SH-SY5Y (cell line): Measurements from ENCODE around the gene EXPH5.

Source experiments
- GATA2 ChIP-seq: IDR thresholded peaks from 2 replicates; pipeline ENCODE4 v1.6.1; 2011; ENCODE audit warnings: mild to moderate bottlenecking, low read depth, low read length
- GATA3 ChIP-seq: IDR thresholded peaks from 2 replicates; pipeline ENCODE4 v1.6.1; 2011; ENCODE audit warnings: low read depth, mild to moderate bottlenecking, low read length, moderate library complexity

Gene EXPH5, protein sequence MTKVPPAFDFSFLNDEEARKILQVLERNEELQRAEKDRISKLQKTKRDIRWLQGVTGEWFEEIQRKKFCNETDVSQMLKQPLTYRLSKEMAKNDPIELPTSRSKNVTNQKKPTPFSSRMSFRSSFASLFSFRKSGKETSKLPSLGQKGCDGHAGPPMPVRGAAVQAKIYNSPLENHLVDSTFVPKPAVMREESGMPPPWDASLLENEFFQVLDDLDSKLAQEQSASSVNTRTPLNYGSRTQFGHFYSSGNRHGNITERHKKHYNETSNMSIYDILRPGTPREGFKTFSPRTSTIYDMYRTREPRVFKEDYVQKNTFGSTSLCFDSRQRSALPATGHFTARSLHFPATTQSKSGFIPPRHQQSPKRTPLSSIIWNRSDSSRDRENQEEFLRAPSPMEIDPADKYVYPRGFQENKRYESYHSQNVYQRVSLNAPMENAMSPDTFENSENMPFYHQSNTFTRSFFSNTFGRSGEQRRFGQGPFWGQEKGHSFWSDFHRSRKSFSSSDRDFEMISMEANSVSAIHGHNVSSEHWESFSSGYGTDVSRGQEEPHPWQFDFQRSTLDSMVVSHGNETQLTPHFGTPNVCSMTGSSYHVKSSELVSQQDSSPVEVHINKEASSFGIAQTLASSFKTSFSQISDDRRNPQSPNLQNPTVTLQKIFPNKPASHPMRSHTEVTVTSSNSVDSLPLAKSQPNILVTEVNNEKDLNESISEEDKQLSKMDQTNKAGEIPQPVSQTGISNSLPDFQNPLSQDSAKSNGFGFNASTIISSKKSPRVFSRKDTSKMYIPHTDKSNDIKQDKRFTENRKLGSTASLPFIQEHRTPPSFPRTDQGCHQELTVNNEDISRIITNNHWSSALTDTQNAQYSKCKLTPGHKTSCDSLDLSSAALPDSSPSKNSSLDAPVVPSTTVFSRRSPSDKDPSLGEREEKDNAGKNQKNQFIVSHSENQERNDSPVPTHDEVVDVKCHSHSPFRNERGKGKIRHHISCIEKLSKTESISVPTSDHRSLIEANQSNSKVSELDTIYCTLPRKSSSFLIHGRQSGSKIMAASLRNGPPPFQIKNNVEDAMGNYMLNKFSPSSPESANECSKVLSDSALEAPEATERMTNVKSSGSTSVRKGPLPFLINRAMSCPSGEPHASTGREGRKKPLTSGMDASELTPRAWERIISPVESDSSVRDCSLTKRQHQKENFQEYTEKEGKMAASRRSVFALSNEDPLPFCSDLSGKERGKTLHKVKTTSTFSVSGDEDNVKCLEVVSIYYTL (N-terminal part only)

GRCh38 chr11:108593214-108593922 is at the start of gene EXPH5:
TSS of gene EXPH5 (minus strand) at chr11:108593768. CDS start at chr11:108593536, 232 bp downstream.
- no peak for TF ChIP-seq GATA2
- no peak for TF ChIP-seq GATA3

DNA sequence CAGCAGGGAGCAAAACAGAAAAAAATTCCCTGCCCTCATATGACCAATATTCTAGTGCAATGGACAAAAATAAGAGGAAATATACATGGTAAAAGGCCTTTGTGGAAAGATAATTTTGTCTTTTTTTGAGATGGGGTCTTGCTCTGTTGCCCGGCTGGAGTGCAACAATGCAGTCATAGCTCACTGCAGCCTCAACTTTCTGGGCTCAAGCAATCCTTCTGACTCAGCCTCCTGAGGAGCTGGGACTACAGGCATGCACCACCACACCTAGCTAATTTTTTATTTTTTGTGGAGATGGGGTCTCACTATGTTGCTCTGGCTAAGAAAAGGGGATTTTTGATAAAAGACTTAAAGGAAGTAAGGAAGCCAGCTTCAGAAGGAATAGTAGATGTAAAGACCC is 45.6 kb upstream of the EXPH5 start:
- TF ChIP-seq GATA2 (no peak), GATA3 (no peak)

DNA sequence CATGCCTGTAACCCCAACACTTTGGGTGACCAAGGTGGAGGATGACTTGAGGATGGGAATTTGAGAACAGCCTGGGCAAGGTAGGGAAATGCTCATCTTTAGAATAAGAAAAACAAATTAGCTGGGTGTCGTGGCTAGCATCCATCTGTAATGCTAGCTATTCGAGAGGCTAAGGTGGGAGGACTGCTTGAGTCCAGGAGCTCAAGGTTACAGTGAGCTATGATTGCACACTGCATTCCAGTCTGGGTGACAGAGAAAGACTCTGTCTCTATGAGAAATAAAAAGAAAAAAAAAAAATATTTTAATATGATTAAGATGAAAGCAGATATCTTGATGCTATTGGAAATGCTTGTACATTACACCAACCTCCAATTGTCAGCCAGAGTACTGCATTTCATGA is 42.7 kb upstream of the EXPH5 start:
- TF ChIP-seq GATA2 (no peak), GATA3 (no peak)

- TF ChIP-seq GATA3 (no peak), GATA2 (no peak)
Measured at GRCh38 chr11:108635106-108635505, 41.5 kb upstream of the EXPH5 start.

DNA sequence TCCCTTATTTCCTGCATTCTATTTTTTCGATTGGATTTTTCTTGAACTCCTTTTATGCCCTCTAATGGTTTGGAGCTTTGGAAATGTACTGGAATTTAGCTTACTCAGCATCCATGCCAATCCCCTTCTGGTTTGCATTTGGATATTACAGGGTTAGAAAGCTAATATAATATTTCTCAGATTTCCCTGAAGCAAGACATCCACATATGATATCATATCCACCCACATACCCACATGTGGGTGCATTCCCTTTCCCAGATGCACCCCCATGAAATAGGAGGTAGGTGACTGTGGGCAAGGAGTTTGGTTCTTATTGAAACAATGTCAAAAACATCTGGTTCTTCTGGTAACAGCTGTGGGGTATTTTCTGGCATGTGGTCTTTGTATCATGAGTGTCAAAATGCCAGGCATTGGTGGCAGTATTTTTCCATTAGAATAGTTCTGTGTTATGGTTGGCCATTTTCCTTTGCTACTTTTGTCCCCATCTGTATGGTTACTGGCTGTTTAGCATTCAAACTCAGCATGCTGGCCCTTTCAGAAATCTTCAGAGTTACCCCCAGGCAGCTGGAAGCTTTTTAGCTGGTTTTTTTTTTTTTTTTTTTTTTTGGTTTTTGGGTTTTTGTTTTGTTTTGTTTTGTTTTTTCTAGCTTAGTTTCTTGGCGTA is 38.6 kb upstream of the EXPH5 start:
- TF ChIP-seq GATA2, result no peak
- no peak for TF ChIP-seq GATA3

DNA sequence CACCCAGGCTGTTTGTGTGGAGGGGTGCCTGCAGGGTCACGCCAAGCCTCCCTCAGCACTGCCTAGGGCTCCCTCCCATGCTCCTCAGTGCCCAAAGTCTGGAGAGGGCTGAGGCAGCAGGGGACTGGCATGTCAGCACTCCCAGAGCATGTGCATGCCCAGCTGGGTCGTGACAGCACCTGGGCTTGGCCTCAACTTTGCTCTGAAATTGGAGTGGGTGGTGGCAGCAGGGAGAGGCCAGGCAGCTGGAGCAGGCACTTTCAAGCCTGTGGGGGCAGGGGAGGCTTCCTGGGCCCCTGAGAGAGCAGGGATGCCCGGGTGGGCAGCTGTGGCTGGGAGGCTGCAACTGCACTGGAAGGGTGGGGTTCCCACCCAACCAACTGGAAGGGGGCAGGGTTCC is 35.7 kb upstream of the EXPH5 start:
- TF ChIP-seq GATA2 (no peak), GATA3 (no peak)

GRCh38 chr11:108628812-108629211 is 35.2 kb upstream of the EXPH5 start:
- TF ChIP-seq GATA2 (no peak), GATA3 (no peak)

- TF ChIP-seq GATA3 (no peak), GATA2 (no peak)
Measured at GRCh38 chr11:108628326-108628725, 34.8 kb upstream of the EXPH5 start.

DNA sequence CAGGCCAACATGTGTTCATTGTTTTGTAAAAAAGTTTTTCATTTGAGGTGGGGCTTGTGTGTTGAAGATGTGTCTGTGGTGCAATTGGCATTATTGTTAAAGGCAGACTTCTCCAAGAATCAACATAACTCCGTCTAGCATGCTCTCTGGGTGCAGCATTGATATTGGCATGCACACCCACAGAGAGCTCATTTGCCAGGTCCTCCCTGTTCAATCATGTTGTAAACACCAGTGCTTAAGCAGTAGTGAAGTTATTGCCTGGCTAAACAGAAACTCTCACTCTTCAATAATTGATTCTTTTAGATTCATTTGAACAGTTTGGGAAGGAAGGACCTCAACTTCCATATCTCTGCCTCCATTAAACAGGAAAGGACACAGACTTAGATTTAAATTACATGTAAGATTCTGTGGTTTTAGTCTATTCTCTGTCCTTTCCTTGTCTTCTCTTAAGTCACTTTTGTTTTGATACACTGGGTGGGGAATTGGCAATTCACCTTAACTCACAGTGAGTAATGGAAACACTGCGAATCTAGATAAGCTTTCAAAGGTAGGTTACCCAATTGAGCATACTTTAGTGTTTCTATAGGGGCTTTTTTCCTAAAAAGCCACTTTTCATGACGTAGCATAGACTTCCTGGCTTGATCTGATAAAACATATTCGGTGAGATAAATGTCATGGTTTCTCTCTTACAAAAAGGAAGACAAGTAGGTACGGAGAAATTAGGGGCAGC is 30.8 kb upstream of the EXPH5 start:
- TF ChIP-seq GATA3, result no peak
- TF ChIP-seq GATA2, result no peak

DNA sequence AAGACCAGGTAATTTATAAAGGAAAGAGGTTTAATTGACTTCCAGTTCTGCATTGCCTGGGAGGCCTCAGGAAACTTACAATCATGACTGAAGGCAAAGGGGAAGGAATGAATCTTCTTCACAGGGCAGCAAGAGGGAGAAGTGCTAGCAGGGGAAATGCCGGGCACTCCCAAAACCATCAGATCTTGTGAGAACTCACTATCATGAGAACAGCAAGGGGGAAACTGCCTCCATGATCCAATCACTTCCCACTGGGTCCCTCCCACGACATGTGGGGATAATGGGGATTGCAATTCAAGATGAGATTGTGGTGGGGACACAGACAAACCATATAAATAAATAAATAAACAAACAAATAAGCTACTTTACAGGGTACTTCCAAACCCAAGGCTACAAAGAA is 28.8 kb upstream of the EXPH5 start:
- no peak for TF ChIP-seq GATA2
- TF ChIP-seq GATA3, result no peak

GRCh38 chr11:108620958-108621772 is 27.6 kb upstream of the EXPH5 start:
- TF ChIP-seq GATA3, result no peak

DNA sequence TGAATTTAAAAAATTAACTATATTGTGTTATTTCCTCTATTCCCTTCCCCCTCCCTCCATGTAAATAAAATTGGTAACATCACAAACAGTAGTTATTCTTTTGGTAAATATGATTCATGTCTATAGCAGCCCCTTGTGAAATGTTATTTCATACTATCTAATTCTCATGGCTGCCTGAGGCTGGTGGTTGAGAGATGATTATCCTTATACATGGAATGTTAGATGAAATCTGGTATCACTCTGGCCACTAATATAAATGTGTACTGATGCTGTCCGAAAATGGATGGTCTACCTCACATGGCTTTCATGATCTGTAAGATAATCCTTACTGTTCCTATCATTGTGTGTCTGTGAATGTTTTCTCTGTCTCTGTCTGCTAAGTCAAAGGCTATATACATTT is 25.0 kb upstream of the EXPH5 start:
- peak; percentile 53; the same call in 1 of the 2 replicates for TF ChIP-seq GATA2
- peak; percentile 69; the same call in 1 of the 2 replicates for TF ChIP-seq GATA3
